HG03097 (cell line): ENCODE results near the gene UBE3C.

Source experiments
- ATAC-seq: cut with Tn5 transposase; IDR thresholded peaks from one replicate; pipeline ENCODE4 v1.9.1; 2021; ENCODE audit not compliant: unreplicated experiment, low FRiP score

Gene UBE3C

DNA sequence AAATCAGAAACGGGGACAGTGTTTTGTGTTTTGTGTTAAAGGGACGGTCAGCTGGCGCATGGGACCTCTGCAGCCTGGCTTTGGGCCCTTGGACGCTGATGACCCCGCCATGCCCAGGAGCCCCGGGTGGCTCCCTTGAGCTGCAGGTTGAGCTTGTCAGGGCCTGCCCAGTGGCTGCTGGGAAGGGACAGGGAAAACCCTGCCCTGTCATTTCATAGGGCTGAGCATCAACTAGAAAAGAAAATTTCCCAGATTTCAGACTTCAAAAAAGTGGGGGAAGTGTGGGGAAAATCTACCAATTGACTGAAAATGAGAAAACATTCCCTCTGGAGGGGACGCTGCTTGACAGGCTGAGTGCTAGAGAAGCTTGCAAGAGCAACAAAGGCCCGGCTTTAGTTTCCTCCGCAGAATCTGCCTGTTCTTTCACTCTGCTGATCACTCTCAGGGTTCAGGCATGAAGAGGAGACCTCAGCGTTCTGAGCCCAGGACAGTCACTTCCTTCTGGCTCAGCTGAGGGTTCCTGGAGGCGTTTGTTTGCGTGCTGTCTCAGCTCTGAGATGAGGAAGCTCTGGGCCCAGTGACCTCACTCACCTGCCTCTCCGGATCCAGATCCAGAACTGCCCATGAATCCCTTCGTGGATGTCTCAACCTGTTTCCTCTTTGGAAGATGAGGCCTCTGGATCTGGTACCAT, 179.4 kb downstream of the UBE3C start:
- no peak for ATAC-seq
